Measurements from ENCODE around the gene HNRNPCL2. TPM values are rescaled to one million over a fixed set of nuclear protein-coding genes. Genes with fewer than 3 reads are reported as not detected.

Gene HNRNPCL2
- not detected in 5 replicates for total RNA-seq (2022; extraction: Qiagen RNA extraction; ENCODE audit: low read depth)

GRCh38 chr1:13116754-13117153, at the start of gene HNRNPCL2:
TSS of gene HNRNPCL2 (minus strand) at chr1:13116854. CDS start at chr1:13116400, 454 bp downstream.

GRCh38 chr1:13165531-13165930, 48.9 kb upstream of the HNRNPCL2 start, which contains the start of gene HNRNPCL4:
TSS of gene HNRNPCL4 (minus strand) at chr1:13165631. CDS start at chr1:13165467, 164 bp downstream.

GRCh38 chr1:13155909-13156308, 39.3 kb upstream of the HNRNPCL2 start, which contains the start of gene PRAMEF26:
TSS of gene PRAMEF26 (minus strand) at chr1:13156009. CDS start at chr1:13153095, 2,914 bp downstream.

GRCh38 chr1:13070474-13070873, 46.2 kb downstream of the HNRNPCL2 start, which contains the start of gene PRAMEF25:
TSS of gene PRAMEF25 (plus strand) at chr1:13070774. CDS start at chr1:13073694, 2,920 bp downstream.

Other genes with a start within 250 kb of the HNRNPCL2 start
- not detected in 5 replicates for gene PRAMEF4, start 230.7 kb downstream of the HNRNPCL2 start, total RNA-seq (2022; extraction: Qiagen RNA extraction; ENCODE audit: low read depth)
- gene PRAMEF10, start 218.6 kb downstream of the HNRNPCL2 start, total RNA-seq (2022; extraction: Qiagen RNA extraction; ENCODE audit: low read depth): not detected in 5 replicates
- not detected in 5 replicates for gene PRAMEF7, start 200.2 kb downstream of the HNRNPCL2 start, total RNA-seq (2022; extraction: Qiagen RNA extraction; ENCODE audit: low read depth)
- not detected in 5 replicates for gene PRAMEF6, start 169.3 kb downstream of the HNRNPCL2 start, total RNA-seq (2022; extraction: Qiagen RNA extraction; ENCODE audit: low read depth)
- gene PRAMEF27, start 60.3 kb downstream of the HNRNPCL2 start, total RNA-seq (2022; extraction: Qiagen RNA extraction; ENCODE audit: low read depth): not detected in 5 replicates
- gene HNRNPCL3, start 56.1 kb downstream of the HNRNPCL2 start, total RNA-seq (2022; extraction: Qiagen RNA extraction; ENCODE audit: low read depth): not detected in 5 replicates
- gene PRAMEF25, start 46.1 kb downstream of the HNRNPCL2 start, total RNA-seq (2022; extraction: Qiagen RNA extraction; ENCODE audit: low read depth): not detected in 5 replicates
- gene PRAMEF26, start 39.2 kb upstream of the HNRNPCL2 start, total RNA-seq (2022; extraction: Qiagen RNA extraction; ENCODE audit: low read depth): not detected in 5 replicates
- gene HNRNPCL4, start 48.8 kb upstream of the HNRNPCL2 start, total RNA-seq (2022; extraction: Qiagen RNA extraction; ENCODE audit: low read depth): not detected in 5 replicates
- not detected in 5 replicates for gene PRAMEF9, start 55.0 kb upstream of the HNRNPCL2 start, total RNA-seq (2022; extraction: Qiagen RNA extraction; ENCODE audit: low read depth)
- not detected in 5 replicates for gene PRAMEF13, start 84.6 kb upstream of the HNRNPCL2 start, total RNA-seq (2022; extraction: Qiagen RNA extraction; ENCODE audit: low read depth)
- not detected in 5 replicates for gene PRAMEF18, start 109.3 kb upstream of the HNRNPCL2 start, total RNA-seq (2022; extraction: Qiagen RNA extraction; ENCODE audit: low read depth)
- not detected in 5 replicates for gene PRAMEF5, start 137.3 kb upstream of the HNRNPCL2 start, total RNA-seq (2022; extraction: Qiagen RNA extraction; ENCODE audit: low read depth)
- gene PRAMEF8, start 168.3 kb upstream of the HNRNPCL2 start, total RNA-seq (2022; extraction: Qiagen RNA extraction; ENCODE audit: low read depth): 0.07 TPM in 1 of 5 replicates, not detected in the others
- gene PRAMEF33, start 186.7 kb upstream of the HNRNPCL2 start, total RNA-seq (2022; extraction: Qiagen RNA extraction; ENCODE audit: low read depth): not detected in 5 replicates
- not detected in 5 replicates for gene PRAMEF15, start 198.7 kb upstream of the HNRNPCL2 start, total RNA-seq (2022; extraction: Qiagen RNA extraction; ENCODE audit: low read depth)
- not detected in 5 replicates for gene PRAMEF14, start 230.3 kb upstream of the HNRNPCL2 start, total RNA-seq (2022; extraction: Qiagen RNA extraction; ENCODE audit: low read depth)

All from A549 treated with GW870086 at 1 μM for 4 hours (cell line).